Frontal cortex (tissue), 4 donors: Measurements from ENCODE around the gene TAF1B. TPM values are rescaled to one million over a fixed set of nuclear protein-coding genes. Genes with fewer than 3 reads are reported as not detected.

Experiments used
- DNase-seq, 2 donors: peaks; one replicate each; pipeline ENCODE4 v3.0.0; 2012; ENCODE audit warnings: low spot score in 2 of 2
- FAIRE-seq: peaks from 2 replicates; lab custom pipeline; 2012; peaks lifted over from hg19 to GRCh38; lab: Jason Lieb, UNC
- total RNA-seq: library from RNA; depleted of rRNA; stranded (reverse); fragments of >200 nt; gene quantifications from one replicate; pipeline ENCODE4 v1.2.3, GENCODE V29; 2014
- donor health status: control.
- donor health status: control.
- donor health status: control.

TAF1B gene
- total RNA-seq, 1 donor from 2014 or later = 43.2 TPM

DNA sequence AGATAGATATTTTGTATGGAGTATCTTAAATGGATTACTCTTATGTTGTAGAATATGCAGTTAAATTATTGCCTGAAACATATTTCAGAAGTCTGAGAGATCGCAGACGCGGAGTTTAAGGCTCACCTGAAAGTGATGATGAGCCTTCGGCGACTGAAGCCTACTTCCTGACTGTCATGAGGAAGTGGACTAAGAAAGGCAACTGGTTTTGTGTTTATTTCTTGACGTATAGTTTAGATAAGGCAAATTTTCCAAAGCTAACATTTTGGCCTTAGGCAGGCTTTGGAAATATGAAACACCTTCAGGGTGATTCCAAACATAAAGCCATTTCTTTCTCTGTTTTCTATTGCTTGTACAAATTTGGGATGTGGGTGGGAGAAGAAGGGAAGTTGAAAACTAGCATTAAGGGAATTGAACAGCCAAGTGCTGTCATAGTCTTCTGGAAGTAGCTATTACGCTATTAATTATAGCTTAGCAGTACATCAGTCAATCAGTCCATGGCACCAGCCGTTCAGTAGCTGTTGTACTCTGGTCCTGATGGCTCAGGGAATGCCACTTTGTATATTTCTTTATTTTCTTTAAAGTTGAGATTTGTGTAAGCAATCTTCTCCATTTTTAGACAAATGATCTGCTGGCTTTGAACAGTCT lies 109.7 kb downstream of the TAF1B start:
- no peak for FAIRE-seq
- no peak for DNase-seq

DNA sequence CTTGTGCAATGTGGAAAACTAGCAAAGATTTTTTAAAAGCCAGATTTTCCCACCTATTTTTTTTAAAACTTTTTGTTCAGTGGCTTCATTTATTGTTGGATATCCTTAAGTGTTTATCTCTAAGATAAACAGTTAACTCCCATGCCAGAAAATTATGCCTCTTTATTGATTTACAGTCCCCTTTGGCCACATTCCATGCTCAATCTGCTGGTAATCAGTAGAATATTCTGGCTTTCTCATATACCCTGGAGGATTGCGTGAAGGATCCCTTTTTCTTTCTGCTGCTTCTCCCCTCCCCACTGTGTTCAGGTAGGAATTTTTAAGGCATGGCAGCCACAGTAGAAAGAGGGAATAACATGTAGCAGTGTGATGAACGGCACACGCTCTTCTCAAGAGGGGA lies 110.9 kb downstream of the TAF1B start:
- FAIRE-seq (no peak), DNase-seq (no peak)

DNA sequence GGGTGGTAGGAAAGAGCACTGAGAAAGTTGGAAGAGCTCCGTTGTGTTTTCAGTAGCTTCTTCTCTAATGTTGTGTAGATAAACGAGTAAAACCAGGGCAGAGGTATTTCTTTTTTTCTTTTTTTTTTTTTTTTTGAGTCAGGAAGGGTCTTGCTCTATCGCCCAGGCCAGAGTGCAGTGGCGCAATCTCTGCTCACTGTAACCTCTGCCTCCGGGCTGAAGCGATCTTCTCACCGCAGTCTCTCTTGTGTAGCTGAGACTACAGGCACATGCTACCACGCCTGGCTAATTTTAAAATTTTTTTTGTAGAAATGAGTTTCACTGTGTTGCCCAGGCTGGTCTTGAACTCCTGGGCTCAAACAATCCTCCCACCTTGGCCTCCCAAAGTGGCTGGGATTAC lies 114.8 kb downstream of the TAF1B start:
- DNase-seq (no peak), FAIRE-seq (no peak)

DNA sequence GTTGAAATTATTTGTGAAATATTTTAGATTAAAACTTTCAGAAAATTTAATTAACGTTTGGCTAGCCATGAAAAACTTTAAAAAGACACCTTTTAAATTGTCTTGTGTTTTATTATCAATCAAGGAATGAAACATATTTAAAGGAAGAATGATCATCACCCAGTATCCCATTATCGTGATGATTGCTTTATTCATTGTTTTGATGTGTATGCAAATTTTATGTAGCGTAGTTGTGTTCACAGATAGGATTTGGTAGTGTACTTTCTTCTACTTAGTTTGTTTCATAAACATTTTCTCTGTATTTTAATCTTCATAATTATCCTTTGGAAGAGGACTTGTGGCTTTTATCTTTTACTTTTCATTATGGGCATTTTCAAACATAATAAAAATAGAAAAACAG lies 116.0 kb downstream of the TAF1B start:
- no peak for DNase-seq
- no peak for FAIRE-seq

DNA sequence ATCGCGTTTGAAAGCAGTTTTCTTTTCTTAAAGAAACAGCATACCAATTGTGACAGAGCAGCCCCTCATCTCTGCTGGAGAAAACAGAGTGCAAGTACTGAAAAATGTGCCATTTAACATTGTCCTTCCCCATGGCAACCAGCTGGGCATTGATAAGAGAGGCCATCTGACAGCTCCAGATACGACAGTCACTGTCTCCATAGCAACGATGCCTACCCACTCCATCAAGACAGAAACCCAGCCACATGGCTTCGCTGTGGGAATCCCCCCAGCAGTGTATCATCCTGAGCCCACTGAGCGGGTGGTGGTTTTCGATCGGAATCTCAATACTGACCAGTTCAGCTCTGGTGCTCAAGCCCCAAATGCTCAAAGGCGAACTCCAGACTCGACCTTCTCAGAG lies 117.7 kb downstream of the TAF1B start:
- DNase-seq (no peak), FAIRE-seq (no peak)

DNA sequence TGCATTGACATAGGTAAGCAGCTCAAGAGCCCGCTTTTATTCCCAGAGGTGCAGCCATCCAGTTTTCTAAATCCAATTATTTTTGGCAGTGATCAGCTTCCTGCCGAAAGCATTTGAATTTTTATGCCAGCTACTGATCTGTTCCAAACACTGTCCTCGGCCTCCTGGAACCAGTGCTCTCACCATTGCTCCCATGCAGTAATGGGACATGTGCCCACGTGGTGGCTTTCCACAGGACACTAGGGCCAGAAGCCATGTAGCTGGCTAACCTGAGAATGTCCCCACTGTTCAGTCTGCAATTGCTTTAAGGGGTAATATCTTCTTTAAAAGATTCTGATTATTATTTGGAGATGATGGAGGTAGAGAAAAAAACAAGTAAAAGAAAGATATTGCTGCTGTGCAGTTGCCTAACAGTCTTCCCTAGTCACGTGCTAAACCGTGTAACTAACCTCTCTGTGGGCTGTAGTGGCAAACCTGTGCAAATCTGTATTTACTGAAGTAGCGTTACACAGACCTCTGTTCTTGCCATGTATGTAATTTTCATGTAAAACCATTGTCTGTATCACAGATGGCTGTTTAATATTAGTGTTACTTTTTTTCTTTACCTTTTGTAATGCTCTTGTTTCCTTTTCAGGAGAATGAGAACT lies 121.2 kb downstream of the TAF1B start:
- DNase-seq = no peak
- FAIRE-seq = no peak

DNA sequence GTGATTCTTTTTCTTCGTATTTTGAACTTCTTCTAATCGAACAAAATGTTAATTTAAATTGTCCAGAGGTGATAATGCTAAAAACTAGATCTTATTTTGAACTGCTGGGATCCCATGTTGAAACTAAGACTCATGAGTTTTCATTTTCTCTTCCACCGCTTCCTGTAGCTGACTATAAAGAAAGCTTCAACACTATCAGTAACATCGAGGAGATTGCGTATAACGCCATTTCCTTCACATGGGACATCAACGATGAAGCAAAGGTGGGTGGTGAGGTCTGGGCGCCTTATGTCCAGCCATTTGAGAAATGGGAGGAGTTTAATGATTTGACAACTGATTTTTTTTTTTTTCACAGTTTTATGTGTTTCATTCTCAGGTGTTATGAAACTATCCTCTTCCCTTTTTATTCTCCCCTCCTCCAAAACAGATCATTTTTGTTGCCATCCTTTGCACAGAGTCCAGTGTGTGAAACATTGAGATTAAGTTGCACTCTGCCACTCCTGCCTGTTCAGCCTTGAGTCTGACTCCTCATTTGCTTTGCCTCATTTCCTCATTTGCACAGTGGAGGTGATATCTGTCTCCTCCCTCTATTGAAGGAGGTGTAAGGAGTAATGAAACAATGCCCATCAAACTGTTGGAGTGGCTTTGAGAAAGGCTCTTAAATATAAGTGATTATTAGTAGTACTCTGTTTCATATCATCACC lies 122.0 kb downstream of the TAF1B start:
- DNase-seq (no peak), FAIRE-seq (no peak)

DNA sequence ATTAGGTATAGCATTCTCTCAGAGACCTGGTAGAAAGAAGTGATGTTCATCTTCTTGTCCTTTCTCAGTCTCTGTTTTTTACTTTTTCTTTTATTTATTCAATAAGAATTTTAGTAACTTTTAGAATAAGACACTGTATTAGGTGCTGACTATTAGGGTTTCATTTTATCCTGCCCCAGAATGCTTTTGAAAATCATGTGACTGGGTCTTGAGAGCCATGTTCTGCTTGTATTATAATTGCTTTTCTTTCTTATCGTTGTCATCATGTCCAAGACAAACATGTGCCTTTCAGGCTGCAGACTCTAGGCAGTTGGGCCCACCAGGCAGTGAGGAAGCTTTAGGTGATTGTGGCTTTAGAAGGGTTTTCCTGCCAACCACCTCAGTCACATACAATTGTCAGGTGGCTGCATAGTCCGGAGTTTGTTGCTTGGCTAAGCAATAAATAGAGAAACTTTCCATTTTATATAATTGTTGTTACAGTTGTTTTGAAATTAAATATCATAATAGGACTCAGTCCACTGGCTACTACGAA lies 123.3 kb downstream of the TAF1B start:
- FAIRE-seq = no peak
- DNase-seq = no peak

DNA sequence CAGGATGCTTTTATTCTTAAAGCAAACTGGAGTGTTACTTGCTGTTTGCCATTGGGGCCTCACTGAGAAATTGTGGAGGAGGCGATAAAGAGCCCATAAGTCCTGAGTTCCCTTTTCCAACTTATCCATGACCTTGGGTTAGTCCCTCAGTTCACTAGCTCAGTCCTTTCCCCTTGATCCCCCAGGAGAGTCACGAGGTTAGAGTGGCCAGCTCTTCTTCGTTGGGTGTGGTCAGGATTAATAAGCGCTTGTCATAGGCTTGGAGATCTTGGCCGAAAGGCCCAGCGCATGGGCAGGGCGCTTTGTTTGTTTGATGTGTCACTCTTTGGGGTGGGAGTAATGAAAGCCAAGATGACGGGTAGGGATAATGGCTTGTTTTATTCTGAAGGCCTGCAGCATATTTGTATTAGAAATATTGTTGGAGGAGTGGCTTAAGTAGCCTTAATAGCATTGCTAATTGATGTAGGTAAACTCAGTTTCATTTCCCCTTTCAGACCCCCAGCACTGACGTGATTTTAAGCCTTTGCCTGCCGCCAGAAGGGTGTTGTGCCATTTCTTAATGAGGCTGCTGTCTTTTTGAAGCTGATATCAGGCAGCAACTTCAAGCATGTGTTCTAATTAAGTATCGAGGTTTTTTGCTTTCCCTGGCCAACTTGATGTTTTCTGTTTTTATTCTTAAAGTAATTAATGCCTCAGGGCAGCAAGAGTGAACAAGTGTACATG lies 123.9 kb downstream of the TAF1B start:
- no peak for DNase-seq
- no peak for FAIRE-seq

DNA sequence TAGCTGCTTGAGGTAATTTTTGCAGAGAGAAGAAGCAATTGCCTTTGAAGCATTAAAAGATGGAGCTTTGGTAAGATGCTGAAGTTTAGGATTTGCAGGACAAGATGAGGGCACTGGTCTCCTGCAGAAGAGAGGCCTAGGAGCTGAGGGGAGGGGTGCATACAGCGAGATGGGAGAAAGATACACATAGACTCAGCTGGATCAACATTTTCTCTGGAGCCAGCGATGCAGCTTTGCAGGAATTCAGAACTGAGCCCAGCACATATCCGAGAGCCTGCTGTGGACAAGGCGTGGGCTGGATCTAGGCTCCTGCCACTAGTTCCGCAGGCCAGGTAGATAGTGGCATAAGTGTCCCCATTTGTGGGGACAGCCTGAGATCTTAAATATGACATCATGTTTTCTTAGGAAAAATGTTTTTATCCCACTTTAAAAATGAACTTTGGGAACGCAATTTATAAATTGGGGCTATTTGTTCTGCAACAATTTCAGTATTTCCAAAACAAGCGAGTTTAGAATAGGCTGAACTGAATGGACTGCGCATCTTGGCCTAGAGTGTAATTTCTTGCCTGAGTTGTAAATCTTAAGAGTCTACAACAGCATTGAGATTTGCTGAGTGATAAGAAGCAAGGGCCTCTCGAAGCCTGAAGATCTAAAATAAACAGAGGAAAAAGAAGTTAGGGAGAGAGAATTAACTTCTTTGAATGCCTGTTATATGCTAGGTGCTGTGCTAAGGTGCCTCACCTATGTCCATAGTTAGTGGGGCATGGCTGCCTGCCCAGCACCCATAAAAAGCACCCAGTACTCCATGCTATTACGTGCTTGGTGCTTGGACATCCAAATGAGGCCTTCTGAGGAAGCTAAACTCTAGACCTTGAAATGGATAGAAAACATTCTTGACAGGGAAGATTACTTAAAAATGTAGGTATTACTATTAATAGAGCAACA lies 125.6 kb downstream of the TAF1B start:
- DNase-seq = no peak
- no peak for FAIRE-seq

DNA sequence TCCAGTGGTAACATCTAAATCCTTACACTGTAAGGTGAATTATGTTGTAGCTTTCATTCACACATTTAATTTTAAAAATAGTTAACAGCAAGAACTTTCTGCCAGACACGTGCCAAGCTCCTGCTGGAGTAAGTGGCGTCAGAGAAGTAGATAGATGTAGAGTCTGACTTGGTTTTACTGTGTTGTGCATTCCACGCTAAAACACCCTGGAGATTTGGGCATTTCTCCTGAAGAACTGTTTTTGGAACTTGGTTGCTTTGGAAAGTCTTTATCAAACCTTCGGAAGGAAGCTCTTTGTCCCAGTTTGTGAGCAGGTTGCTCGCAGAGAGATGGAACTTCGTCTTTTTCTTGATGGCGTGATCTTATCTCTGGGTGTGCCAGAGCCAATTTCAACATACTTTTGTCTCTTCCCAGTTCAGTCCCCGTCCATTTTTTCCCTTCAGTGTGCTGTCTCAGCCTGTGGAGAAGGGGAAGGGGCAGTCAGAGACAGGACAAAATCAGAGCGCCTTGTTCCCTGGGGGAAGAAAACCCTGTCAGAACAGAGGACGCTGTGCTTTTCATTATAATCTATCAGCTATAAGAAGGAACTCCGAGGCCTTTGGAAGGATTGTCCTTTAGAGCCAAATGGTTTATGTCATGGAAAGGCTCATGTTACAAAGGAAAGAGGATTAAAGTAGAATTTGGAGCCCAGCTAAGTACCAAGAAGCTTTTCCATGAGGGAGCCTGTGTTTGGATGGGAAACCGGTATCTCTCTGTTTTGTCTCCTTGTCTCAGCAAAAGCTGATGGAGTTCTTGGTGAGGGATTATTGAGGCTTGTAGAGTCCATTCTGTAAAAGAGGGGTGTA lies 127.1 kb downstream of the TAF1B start:
- no peak for DNase-seq
- no peak for FAIRE-seq

DNA sequence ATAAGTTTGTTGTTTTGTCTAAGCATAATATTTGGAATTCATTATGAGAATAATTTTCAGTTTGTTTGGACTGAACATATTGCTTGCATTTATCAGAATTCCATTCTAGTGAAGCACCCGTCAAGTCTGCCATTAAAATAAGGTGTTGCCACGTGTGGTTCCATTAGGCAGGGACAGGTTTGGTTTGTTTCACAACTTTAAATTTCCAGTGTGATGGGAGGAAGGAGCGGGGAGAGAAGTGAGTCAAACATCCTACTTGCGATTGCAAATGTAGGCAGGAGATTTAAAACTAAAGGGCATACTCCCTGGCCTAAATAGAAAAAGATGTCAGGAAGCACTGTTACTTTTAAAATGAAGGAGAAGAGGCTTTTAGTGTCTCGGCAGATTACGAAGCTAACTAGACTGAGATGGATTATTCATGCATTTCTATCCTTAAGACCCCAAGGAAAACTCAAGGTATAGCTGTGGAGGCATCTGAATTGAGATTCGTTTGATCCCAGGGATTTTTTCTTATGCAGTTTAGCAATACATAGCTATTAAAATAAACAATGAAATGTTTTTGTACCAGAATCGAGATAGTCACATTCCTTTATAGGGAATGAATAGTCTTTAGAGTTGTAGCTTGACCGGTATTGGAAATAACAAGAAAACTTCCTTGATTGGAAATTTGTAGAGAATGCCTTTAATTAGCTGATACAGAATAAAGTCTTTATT lies 128.0 kb downstream of the TAF1B start:
- DNase-seq (no peak), FAIRE-seq (no peak)

DNA sequence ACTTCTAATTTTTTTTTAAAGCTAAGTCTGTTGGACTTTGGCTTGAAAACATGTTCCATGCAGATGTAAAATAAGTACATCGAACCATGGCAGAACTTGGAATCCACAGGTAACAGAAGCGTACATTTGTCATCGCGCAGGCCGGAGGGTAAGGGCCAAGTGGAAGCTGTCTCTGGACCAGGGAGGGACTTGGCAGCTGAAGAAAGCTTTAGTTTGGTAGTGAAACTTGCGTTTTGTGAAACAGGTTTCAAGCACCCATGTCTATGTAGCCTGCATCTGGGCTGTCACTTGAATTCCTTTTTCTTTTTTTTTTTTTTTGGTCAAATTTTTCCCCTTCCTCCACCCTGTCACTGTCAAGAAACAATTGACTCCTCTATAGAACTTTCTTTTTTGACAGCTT lies 128.6 kb downstream of the TAF1B start:
- no peak for FAIRE-seq
- no peak for DNase-seq

DNA sequence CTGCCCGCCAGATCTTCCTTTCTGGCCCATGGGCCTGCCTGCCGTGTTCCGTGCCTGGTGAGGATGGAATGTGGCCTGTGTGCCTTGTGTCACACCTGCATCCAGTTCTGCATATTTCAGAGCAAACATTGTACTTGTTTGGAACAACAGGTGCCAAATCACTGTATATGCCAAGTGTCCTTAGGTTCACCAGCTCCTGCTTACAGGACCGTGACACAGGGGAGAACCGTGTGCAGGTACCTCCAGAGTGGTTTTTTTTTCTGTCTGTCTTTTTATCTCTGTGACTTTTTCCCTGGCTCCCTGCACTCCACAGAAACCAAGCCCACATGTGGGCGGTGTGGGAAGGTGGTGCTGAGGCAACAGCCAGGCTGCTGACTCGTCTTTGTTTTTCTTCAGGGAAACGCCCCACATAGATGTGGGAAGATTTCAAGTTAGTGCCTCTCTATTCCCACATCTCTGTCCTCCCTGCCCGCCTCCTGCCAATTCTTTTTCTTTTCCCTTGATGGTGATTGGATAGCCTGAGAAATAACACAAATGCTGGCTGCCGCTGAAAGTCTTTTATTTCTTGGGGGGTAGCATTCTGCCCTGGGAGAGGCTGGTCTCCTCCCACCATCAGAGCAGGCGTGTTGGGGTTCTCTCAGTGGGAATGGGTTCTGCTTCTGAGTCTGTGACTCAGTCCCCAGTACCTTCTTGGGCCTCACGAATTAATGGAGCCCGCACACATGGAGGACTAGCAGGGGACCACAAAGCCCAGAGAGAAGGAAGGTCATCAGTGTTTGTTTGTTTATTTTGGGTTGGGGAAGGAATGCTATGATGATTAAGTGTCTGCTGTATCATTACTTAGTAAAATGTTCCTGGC lies 129.6 kb downstream of the TAF1B start:
- no peak for DNase-seq
- no peak for FAIRE-seq

DNA sequence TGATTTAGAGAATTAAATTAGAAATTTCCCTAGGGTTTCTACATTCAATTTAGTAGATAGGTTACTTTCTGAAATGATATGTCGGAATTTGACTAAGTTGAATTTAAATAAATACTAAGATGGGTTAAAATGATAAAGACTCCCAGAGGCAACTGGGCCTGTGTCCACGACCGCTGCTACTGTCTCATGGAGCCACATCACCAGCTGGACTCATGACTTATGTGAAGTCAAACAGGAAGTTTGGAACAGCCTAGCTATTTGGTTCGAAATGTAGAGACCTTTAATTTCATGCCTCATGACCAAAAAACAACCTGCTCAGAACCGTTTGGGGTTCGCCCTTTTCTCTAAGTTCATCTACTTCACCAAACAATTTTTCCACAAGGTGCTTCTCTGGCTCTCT lies 130.4 kb downstream of the TAF1B start:
- DNase-seq (no peak), FAIRE-seq (no peak)

DNA sequence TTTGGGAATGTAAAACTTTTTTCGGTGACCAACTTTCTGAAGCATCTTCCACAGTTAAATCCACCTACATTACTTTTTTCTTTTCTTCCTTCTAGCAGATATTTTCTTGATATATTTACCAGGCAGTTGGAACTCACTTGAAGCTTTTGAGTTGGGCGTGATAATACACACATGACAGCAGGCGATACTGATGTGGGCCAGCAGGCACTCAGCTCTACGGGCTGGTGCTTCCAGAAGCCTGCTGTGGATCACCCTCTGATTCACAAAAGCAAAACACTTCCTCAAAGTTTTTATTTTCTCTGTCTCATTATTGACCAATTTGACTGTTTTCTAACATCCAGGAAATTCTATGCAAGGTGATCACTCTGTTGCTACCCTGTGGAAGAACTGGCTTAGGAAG lies 131.1 kb downstream of the TAF1B start:
- no peak for DNase-seq

DNA sequence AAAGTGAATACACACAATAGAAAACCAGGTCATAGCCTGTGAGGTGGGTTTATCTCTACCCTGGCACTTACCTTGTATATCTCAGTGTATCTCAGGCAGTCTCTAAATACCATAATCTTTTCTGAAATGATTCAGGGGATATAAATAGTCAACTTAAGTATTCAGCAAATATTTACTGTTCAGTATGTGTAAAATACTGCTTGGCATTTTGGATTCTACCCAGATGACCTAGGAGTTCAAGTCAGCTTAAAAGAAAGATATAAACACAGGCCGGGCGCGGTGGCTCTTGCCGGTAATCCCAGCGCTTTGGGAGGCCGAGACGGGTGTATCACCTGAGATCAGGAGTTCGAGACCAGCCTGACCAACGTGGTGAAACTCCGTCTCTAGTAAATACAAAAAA lies 132.1 kb downstream of the TAF1B start:
- no peak for FAIRE-seq
- DNase-seq = no peak

More for the DNA sequence above, 131.1 kb downstream of the TAF1B start:
- FAIRE-seq = no peak
